Tibial artery (tissue), 4 donors: ENCODE measurements around the gene PMEPA1.

Experiments used
- DNase-seq, 2 donors: peaks; one replicate each; pipeline ENCODE4 v3.0.0-alpha.2; 2019
- H3K27ac ChIP-seq, 2 donors: fragments of 200-600 bp; sonication (generic) in 1 of 2; 1 replicate in 1 of 2; 2 replicates in 1 of 2; pipeline ENCODE4 v1.5.1; 2018 to 2019; ENCODE audit warnings: mild to moderate bottlenecking in 1 of 2
- H3K27me3 ChIP-seq, 2 donors: fragments of 200-600 bp; sonication (generic) in 1 of 2; one replicate each; pipeline versions ENCODE4 v1.5.1 to v1.6.0; 2016 to 2019
- H3K36me3 ChIP-seq, 3 donors: fragments of 200-600 bp; sonication (generic) in 2 of 3; one replicate each; pipeline ENCODE4 v1.5.1; 2016 to 2019; ENCODE audit warnings: mild to moderate bottlenecking in 2 of 3
- H3K4me1 ChIP-seq, 4 donors: fragments of 200-600 bp; sonication (generic) in 2 of 4; 1 replicate in 3 of 4; 2 replicates in 1 of 4; pipeline ENCODE4 v1.5.1; 2016 to 2019
- H3K4me3 ChIP-seq, 2 donors: fragments of 200-600 bp; sonication (generic) in 1 of 2; 1 replicate in 1 of 2; 2 replicates in 1 of 2; pipeline ENCODE4 v1.5.1; 2018 to 2019; ENCODE audit warnings: mild to moderate bottlenecking in 2 of 2
- H3K9me3 ChIP-seq, 3 donors: fragments of 200-600 bp; sonication (generic) in 1 of 3; one replicate each; pipeline ENCODE4 v1.5.1; 2016 to 2019
- intact Hi-C: fragments of 100-400 bp; cut with DNase I; formaldehyde crosslinking; loops from one replicate; pipeline ENCODE4 v1.15.0; 2023; ENCODE audit warnings: low total_unique reads
- TF ChIP-seq, protein P1 (sequence below), 2 experiments: fragments of 200-600 bp in 1 of 2; fragments of 450-650 bp in 1 of 2; IDR thresholded peaks; one replicate each; pipeline ENCODE4 v1.5.1; 2017 to 2019; ENCODE audit warnings: antibody characterized with exemption in 2 of 2, mild to moderate bottlenecking in 1 of 2, moderate library complexity in 1 of 2

Gene PMEPA1

DNA sequence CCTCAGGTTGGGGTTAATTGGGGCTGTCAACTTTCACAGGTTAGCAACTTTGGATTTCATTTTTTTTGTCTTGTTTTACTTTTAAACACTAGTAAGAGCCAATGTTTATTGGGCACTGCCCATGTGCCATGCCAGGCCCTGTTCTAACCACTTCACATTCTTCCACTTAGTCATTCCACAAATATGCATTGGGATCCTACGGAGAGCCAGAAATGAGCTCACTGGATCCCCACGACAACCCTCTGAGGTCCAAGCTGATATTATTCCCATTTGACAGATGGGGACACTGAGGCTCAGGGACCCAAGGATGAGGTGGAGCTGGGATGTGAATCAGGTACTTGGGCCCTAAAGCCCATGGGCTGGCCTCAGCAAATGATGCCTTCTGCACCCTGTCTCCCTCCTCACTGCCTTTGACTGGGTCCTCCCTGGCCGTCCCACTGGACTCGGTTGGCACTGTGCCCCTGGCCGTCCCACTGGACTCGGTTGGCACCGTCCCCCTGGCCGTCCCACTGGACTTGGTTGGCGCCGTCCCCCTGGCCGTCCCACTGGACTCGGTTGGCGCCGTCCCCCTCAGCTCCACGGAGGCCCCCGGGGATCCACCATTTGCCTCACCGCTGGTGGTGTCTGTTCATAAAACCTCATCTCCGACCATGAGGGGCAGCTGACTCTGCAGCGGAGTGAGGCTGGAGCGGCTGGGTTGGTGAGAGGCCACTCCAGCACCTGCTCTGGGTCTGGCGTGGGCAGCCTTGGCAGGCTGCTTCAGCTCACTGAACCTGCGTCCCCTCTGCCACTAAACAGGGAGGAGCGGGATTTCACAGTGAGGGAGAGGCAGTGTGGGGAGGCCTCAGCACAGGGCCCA, 4.8 kb upstream of the PMEPA1 start:
- Histone ChIP-seq H3K27me3 (no peaks in the 10 kb centered on the region), H3K36me3 (no peaks in the 10 kb centered on the region), H3K27ac (peak overlapping the region; percentile 96 to 97), H3K4me3 (peak overlapping the region in 1 of 2 donors; percentile 2), H3K4me1 (peaks cover 8 to 89% (median 76%) of the 10 kb centered on the region in 4 donors), H3K9me3 (no peaks in the 10 kb centered on the region)
- DNase-seq = peak in 1 of 2 donors; percentile 91
- intact Hi-C loops = loop anchor here (5.0 kb wide), 2 partner anchors 33 to 463 kb away; no protein-coding TSS in a partner anchor
- TF ChIP-seq, protein P1, sequence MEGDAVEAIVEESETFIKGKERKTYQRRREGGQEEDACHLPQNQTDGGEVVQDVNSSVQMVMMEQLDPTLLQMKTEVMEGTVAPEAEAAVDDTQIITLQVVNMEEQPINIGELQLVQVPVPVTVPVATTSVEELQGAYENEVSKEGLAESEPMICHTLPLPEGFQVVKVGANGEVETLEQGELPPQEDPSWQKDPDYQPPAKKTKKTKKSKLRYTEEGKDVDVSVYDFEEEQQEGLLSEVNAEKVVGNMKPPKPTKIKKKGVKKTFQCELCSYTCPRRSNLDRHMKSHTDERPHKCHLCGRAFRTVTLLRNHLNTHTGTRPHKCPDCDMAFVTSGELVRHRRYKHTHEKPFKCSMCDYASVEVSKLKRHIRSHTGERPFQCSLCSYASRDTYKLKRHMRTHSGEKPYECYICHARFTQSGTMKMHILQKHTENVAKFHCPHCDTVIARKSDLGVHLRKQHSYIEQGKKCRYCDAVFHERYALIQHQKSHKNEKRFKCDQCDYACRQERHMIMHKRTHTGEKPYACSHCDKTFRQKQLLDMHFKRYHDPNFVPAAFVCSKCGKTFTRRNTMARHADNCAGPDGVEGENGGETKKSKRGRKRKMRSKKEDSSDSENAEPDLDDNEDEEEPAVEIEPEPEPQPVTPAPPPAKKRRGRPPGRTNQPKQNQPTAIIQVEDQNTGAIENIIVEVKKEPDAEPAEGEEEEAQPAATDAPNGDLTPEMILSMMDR (IDR thresholded peaks at IDR 0.05) = no peak

DNA sequence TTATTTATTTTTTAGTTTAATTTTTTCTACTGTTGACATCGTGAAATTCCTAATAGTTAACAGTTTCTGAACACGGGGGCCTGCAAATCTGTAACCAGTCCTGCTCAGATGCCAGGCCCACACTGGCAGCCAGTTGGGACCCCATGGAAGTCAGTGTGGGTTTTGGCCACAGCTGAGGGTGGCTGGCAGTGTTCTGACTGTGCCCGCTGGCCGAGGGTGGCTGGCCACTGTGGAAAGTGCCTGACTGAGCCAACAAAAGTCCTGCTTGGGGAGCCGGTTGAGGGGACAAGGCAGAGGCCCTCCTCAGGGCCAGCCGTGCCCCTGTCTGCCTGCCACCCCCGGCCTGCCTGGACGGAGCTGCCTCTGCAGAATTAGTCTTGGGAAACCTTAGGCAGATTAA, 4.1 kb upstream of the PMEPA1 start:
- intact Hi-C loops = loop anchor here (2.0 to 5.0 kb wide), 2 partner anchors 33 to 435 kb away; no protein-coding TSS in a partner anchor
- Histone ChIP-seq H3K9me3 (no peaks in the 10 kb centered on the region), H3K36me3 (no peaks in the 10 kb centered on the region), H3K4me1 (peaks cover 8 to 83% (median 75%) of the 10 kb centered on the region in 4 donors), H3K27me3 (no peaks in the 10 kb centered on the region), H3K27ac (peak overlapping the region; percentile 96 to 97), H3K4me3 (peak overlapping the region; percentile 2 to 5)
- TF ChIP-seq, protein P1 (IDR thresholded peaks at IDR 0.05) = no peak
- DNase-seq = peak in 1 of 2 donors; percentile 88

DNA sequence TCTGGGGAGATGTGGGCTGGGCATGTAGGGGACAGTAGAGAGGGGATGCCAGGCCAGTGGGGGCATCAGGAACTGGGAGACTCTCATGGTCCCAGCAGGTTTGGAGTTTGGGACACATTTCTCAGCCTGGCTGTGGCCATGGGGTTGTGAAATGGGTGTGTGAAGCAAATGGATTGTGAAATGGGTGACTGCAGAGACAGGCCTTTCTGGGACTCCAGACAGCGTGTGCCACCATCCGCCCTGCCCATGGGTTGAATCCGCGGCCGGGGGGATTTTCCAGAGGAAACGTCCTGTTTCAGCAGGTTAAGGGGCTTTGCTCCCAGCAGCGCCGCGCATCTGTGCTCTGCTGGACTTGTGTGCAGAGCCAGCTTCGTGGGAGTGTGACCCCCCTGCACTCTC, 3.7 kb upstream of the PMEPA1 start:
- no peaks in the 10 kb centered on the region for H3K27me3 ChIP-seq
- no peaks in the 10 kb centered on the region for H3K9me3 ChIP-seq
- H3K36me3 ChIP-seq = no peaks in the 10 kb centered on the region
- H3K4me3 ChIP-seq = peak overlapping the region in 1 of 2 donors; percentile 5
- TF ChIP-seq, protein P1 (IDR thresholded peaks at IDR 0.05) = no peak
- DNase-seq = peak; percentile 72 to 90
- peaks cover 8 to 80% (median 71%) of the 10 kb centered on the region in 4 donors for H3K4me1 ChIP-seq
- intact Hi-C loops = loop anchor here (2.0 to 5.0 kb wide), 2 partner anchors 34 to 435 kb away; no protein-coding TSS in a partner anchor
- peak overlapping the region; percentile 96 to 97 for H3K27ac ChIP-seq

DNA sequence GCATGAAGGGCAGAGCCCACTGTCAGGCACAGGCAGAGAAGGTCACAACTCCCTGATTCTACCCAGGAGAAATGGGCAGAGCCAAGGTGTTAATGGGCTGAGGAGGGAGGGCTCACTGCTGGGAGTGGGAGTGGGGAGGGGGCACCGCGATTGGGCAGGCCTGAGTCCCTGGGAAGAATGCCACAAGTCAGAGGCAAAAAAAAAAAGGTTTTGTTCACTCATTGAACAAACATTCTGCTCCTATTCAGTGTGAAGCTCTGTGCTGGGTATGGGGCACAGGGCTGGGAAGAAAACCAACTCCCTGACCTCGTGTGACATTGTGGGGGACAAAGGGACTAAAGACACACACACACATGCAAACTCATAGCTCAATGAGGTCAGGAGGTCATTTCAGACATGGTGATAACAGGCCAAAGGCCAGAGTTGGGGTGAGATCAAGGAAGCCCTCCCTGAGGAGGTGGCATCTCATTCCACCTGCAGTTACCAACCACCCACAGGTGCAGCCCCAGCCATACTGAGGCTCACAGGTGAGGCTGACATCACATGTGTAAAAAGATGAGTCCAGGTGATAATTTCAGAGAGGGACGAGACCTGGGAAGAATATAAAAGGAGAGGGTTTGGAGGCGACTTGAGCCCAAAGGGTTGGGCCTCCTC, 3.2 kb upstream of the PMEPA1 start:
- H3K27ac ChIP-seq = peak overlapping the region; percentile 96 to 97
- H3K4me3 ChIP-seq = no peak overlapping the region
- DNase-seq = no peak
- peaks cover 8 to 77% (median 72%) of the 10 kb centered on the region in 4 donors for H3K4me1 ChIP-seq
- intact Hi-C loops = loop anchor here (2.0 to 5.0 kb wide), 2 partner anchors 34 to 436 kb away; no protein-coding TSS in a partner anchor
- no peaks in the 10 kb centered on the region for H3K9me3 ChIP-seq
- H3K36me3 ChIP-seq = no peaks in the 10 kb centered on the region
- H3K27me3 ChIP-seq = no peaks in the 10 kb centered on the region
- TF ChIP-seq, protein P1 (IDR thresholded peaks at IDR 0.05) = no peak

DNA sequence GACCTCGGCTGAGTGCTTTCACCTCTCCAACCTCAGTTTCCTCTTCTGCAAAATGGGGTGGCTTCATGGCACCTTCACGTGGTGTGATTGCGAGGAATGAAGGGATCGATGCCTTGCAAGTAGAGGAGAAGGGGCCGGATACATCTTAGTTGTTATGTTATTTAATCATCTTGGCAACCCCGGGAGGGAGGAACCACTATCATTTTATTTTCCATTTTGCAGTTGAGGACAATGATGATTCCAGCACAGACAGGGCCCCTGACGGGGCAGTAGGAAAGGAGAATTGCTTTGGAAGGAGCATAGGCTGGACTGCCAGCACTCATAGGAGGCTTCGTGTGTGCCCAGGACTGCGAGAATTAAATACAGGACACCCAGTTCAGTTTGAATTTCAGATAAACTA, 2.5 kb upstream of the PMEPA1 start:
- intact Hi-C loops = loop anchor here (2.0 to 5.0 kb wide), 2 partner anchors 35 to 436 kb away; no protein-coding TSS in a partner anchor
- Histone ChIP-seq H3K4me3 (no peak overlapping the region), H3K9me3 (no peaks in the 10 kb centered on the region), H3K36me3 (no peaks in the 10 kb centered on the region), H3K27me3 (no peaks in the 10 kb centered on the region), H3K4me1 (peaks cover 8 to 77% (median 70%) of the 10 kb centered on the region in 4 donors), H3K27ac (peak overlapping the region; percentile 96 to 97)
- DNase-seq = no peak
- TF ChIP-seq, protein P1 (IDR thresholded peaks at IDR 0.05) = no peak
